HUES48 (cell line): ENCODE results near the gene SLC48A1.

Experiments used
- H3K27ac ChIP-seq: one replicate; pipeline ENCODE4 v1.7.0; 2013; ENCODE audit warnings: low read depth, low read length, inconsistent platforms
- H3K27me3 ChIP-seq: 2 replicates; pipeline ENCODE4 v1.6.1; 2013; ENCODE audit warnings: mild to moderate bottlenecking, low read length; ENCODE audit not compliant: control insufficient read depth, insufficient read depth
- H3K36me3 ChIP-seq: 2 replicates; pipeline ENCODE4 v1.6.1; 2013; ENCODE audit warnings: low read length; ENCODE audit not compliant: control insufficient read depth, insufficient read depth
- H3K4me1 ChIP-seq: 2 replicates; pipeline ENCODE4 v1.6.1; 2013; ENCODE audit warnings: mild to moderate bottlenecking, low read length; ENCODE audit not compliant: control insufficient read depth, insufficient read depth
- H3K4me3 ChIP-seq: 2 replicates; pipeline ENCODE4 v1.5.1; 2013; ENCODE audit warnings: mild to moderate bottlenecking, low read depth, low read length
- H3K9ac ChIP-seq: 2 replicates; pipeline ENCODE4 v1.6.1; 2013; ENCODE audit warnings: mild to moderate bottlenecking, low read depth, low read length, moderate library complexity
- H3K9me3 ChIP-seq: 2 replicates; pipeline ENCODE4 v1.6.1; 2013; ENCODE audit warnings: low read length; ENCODE audit not compliant: control insufficient read depth, insufficient read depth

The SLC48A1 gene

GRCh38 chr12:47758834-47759690 lies 14.0 kb upstream of the SLC48A1 start, which contains the start of gene RAPGEF3:
Gene RAPGEF3, minus strand, starts transcription at chr12:47758880. Its CDS starts 324 bp downstream, at chr12:47758556.
- Histone ChIP-seq H3K4me3 (peak within 1 kb of the TSS; percentile 71), H3K4me1 (peaks cover 16% of the 10 kb centered on the region), H3K9me3 (no peaks in the 10 kb centered on the region), H3K36me3 (no peaks in the 10 kb centered on the region), H3K27me3 (peaks cover 6% of the 10 kb centered on the region; the same call in 1 of the 2 replicates), H3K27ac (peak within 1 kb of the TSS; percentile 52), H3K9ac (peak within 1 kb of the TSS; percentile 46)

- H3K27ac ChIP-seq = no peak overlapping the region
- H3K4me3 ChIP-seq = no peak overlapping the region
- H3K9me3 ChIP-seq = no peaks in the 10 kb centered on the region
- no peak overlapping the region for H3K9ac ChIP-seq
- H3K27me3 ChIP-seq = peaks cover 1% of the 10 kb centered on the region; the same call in 1 of the 2 replicates
- H3K4me1 ChIP-seq = peaks cover 5% of the 10 kb centered on the region
- H3K36me3 ChIP-seq = no peaks in the 10 kb centered on the region
Observed at GRCh38 chr12:47762850-47763465, 10.1 kb upstream of the SLC48A1 start.

GRCh38 chr12:47763481-47764346 lies 9.3 kb upstream of the SLC48A1 start:
- Histone ChIP-seq H3K27ac (no peak overlapping the region), H3K9ac (no peak overlapping the region), H3K36me3 (no peaks in the 10 kb centered on the region), H3K9me3 (no peaks in the 10 kb centered on the region), H3K4me3 (no peak overlapping the region), H3K4me1 (peaks cover 6% of the 10 kb centered on the region), H3K27me3 (no peaks in the 10 kb centered on the region; the same call in 1 of the 2 replicates)

DNA sequence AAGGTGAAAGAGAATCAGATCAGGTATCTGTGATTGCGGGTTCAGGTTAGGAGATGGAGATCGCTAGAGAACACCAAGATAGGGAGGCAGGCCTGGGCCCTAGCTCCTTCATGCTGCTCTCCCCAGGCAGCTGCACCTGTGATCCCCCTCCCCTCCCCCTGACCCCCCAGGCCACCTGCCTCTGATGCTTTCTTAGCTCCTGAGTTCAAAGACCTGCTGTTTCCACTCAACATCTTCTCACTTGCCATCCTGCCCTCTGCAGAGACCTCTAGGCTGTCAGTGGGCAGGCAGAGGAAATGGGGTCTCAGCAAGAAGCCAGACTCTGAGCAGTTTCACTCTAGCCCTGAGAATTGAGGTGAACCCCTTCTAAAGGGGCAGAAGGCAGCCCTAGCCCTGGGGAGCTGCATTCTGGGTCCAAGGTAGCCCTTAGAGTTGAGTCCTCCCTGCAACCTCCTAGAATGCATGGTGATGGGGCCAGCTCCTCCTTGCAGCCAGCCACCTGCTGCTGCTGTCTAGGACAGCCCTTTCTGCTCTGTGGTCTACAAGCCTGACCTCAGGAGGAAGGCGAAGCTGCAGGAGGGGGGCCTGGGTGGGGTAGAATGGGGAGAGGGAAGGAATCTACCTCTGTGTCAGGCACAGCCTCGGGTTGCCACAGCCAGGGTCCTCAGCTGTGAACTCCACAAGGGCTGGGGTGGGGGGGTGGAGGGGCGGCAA lies 6.4 kb upstream of the SLC48A1 start:
- Histone ChIP-seq H3K27me3 (no peaks in the 10 kb centered on the region), H3K27ac (no peak overlapping the region), H3K36me3 (no peaks in the 10 kb centered on the region), H3K4me3 (no peak overlapping the region), H3K4me1 (peaks cover 11% of the 10 kb centered on the region), H3K9ac (no peak overlapping the region), H3K9me3 (no peaks in the 10 kb centered on the region)

DNA sequence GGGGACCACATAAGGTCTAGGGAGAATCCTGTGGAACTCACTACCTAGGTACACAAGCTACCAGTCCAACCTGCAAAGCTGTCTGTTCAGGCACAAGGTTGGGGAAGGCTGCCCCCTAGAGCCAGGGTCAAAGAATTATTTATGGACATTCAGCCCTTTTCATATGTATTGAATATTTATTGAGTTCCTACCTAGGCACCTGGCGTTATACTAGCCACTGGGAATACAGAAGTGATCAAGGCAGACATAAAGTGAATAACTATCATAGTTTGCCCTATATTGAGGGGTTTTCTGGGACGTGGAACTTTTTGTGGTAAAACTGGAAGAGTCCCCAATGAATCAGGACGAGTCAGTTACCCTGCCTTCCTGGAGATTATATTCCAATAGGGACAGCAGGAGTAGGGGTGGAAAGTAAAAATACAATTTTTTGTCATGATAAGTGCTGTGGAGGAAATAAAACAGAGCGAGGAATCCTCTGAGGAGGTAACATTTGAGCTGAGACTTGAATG lies 5.8 kb upstream of the SLC48A1 start:
- Histone ChIP-seq H3K4me3 (no peak overlapping the region), H3K9me3 (no peaks in the 10 kb centered on the region), H3K27ac (no peak overlapping the region), H3K27me3 (no peaks in the 10 kb centered on the region; the same call in 1 of the 2 replicates), H3K4me1 (peaks cover 11% of the 10 kb centered on the region), H3K9ac (no peak overlapping the region), H3K36me3 (no peaks in the 10 kb centered on the region)

DNA sequence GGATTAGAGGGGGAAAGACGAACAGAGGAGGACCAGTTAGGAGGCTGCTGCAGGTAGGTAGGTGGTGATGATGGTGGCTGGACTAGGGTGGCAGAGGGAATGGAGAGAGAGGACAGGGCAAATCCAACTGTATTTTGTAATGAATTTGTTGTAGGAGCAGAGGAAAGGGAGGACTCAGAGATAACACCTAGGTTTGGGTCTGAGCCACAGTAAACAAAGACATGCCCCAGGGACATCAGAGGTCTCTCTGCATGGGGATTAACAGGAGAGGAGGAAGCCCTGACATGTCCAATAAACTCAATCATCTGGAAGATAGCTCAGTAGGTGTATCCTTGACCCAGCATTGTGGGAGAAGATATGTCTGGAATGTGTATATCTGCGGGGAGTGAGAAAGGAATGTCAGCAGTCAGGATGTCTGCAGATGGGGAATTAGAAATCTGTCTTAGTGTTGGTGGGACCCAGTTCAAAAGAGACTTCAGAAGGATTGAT lies 4.7 kb upstream of the SLC48A1 start:
- Histone ChIP-seq H3K27ac (no peak overlapping the region), H3K27me3 (no peaks in the 10 kb centered on the region; the same call in 1 of the 2 replicates), H3K4me1 (peaks cover 13% of the 10 kb centered on the region)

GRCh38 chr12:47769234-47770085 lies 3.6 kb upstream of the SLC48A1 start:
- H3K4me3 ChIP-seq = no peak overlapping the region
- H3K9ac ChIP-seq = no peak overlapping the region
- H3K4me1 ChIP-seq = peaks cover 18% of the 10 kb centered on the region
- no peaks in the 10 kb centered on the region for H3K36me3 ChIP-seq
- peaks cover 9% of the 10 kb centered on the region for H3K27me3 ChIP-seq
- no peak overlapping the region for H3K27ac ChIP-seq
- no peaks in the 10 kb centered on the region for H3K9me3 ChIP-seq

More for the DNA sequence above, 4.7 kb upstream of the SLC48A1 start:
- H3K9me3 ChIP-seq = no peaks in the 10 kb centered on the region
- no peaks in the 10 kb centered on the region for H3K36me3 ChIP-seq
- no peak overlapping the region for H3K9ac ChIP-seq
- no peak overlapping the region for H3K4me3 ChIP-seq

DNA sequence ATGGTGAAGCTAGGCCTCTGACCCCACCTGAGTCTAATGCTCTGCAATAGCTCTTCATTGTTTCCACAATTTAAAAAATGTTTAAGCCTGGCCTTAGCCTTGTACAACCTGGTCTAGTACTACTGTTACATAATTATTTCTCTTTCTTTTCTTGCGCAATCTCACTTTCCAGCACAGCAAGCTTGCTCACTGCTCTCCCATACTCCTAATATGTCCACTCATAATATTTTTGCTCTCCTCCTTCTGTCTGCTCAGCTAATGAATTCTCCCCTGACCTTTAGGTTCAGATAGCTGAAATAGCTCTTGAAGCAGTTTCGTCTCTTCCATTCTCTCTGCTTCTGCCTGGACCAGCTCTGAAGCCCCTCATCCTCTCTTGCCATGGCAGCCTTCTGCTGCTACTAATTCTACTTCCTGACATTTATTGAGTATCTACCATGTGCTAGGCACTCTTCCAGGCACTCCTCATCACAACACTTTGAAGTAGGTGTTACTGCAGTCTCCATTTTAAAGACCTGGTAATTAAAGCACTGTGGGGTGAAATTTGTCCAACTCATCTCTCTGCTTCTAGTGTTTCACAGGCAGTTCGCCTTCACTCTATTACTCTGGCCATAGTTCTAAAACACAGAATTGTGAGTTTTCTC lies 2.8 kb upstream of the SLC48A1 start:
- Histone ChIP-seq H3K27me3 (peaks cover 16% of the 10 kb centered on the region), H3K9ac (no peak overlapping the region), H3K4me1 (peaks cover 18% of the 10 kb centered on the region), H3K4me3 (no peak overlapping the region), H3K9me3 (no peaks in the 10 kb centered on the region), H3K36me3 (no peaks in the 10 kb centered on the region), H3K27ac (no peak overlapping the region)

DNA sequence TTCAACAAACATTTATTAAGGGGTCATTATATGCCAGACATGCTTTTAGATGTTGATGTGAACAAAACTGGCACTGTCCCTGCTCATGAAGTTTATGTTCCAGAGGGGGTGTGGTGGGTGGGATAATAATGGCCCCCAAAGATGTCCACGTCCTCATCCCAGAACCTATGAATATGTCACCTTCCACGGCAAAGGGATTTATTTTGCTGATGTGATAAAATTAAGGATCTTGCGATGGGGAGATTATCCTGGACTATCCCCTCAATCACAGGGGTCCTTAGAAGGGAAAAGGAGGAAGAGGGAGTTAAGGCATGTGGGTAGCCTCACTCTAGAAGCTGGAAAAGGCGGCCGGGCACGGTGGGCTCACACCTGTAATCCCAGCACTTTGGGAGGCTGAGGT lies 1.7 kb upstream of the SLC48A1 start:
- Histone ChIP-seq H3K4me3 (no peak overlapping the region), H3K9ac (no peak overlapping the region), H3K36me3 (no peaks in the 10 kb centered on the region), H3K27ac (no peak overlapping the region), H3K4me1 (peaks cover 18% of the 10 kb centered on the region), H3K9me3 (no peaks in the 10 kb centered on the region), H3K27me3 (peaks cover 18% of the 10 kb centered on the region)
